ENCODE measurements around the gene TICAM2. TPM values are rescaled to one million over a fixed set of nuclear protein-coding genes. Genes with fewer than 3 reads are reported as not detected.

Gene TICAM2
- total RNA-seq, 1 experiment from 2014 or later: 0.24 TPM

- H3K4me1 Mint-ChIP-seq: peaks cover 5% of the 10 kb centered on the region in 2 experiments; a peak in 2 of 4 replicates
- Histone ChIP-seq H3K4me2 (ENCODE audit: insufficient read depth, insufficient read length, low read length) (no peak overlapping the region), H3K27ac (ENCODE audit: insufficient read length, low read depth, low read length) (no peak overlapping the region), H4K8ac (replicated peaks; ENCODE audit: insufficient read length, low read depth, low read length) (no peak overlapping the region), H2BK20ac (ENCODE audit: low read depth, low read length, poor library complexity, severe bottlenecking) (no peak overlapping the region), H2BK15ac (ENCODE audit: low read depth, low read length) (no peak overlapping the region), H3K23me2 (ENCODE audit: insufficient read length, low read depth, low read length, poor library complexity, severe bottlenecking) (no peaks in the 10 kb centered on the region), H3T11ph (ENCODE audit: low read length) (no peak overlapping the region), H2BK12ac (ENCODE audit: insufficient read length, low read depth, low read length) (no peak overlapping the region), H3K9me3 (ENCODE audit: control insufficient read depth, low read depth, low read length) (no peaks in the 10 kb centered on the region), H3K79me1 (ENCODE audit: insufficient read depth, low read depth, low read length, poor library complexity, severe bottlenecking) (no peaks in the 10 kb centered on the region), H3K23ac (ENCODE audit: insufficient read length, low read depth, low read length) (no peak overlapping the region), H3K56ac (ENCODE audit: insufficient read length, low read depth, low read length) (no peak overlapping the region), H3K4me1 (ENCODE audit: insufficient read depth, low read length) (no peaks in the 10 kb centered on the region; the same call in 1 of the 2 replicates), H2BK120ac (ENCODE audit: low read depth, low read length, poor library complexity, severe bottlenecking) (no peak overlapping the region), H3K9ac (ENCODE audit: extremely low read depth, insufficient read length, low read length) (no peak overlapping the region), H4K5ac (ENCODE audit: insufficient read length, low read depth, low read length) (no peak overlapping the region), H2AK5ac (ENCODE audit: insufficient read length, low read length) (no peak overlapping the region), H2BK5ac (ENCODE audit: insufficient read length, low read length) (no peak overlapping the region), H2AFZ (ENCODE audit: low read length) (no peak overlapping the region), H3K18ac (ENCODE audit: insufficient read length, low read depth, low read length) (no peak overlapping the region), H3K79me2 (ENCODE audit: insufficient read depth, low read length) (no peaks in the 10 kb centered on the region), H3K4ac (ENCODE audit: low read depth, low read length) (no peak overlapping the region), H4K20me1 (ENCODE audit: control insufficient read depth, insufficient read depth, insufficient read length) (no peaks in the 10 kb centered on the region), H3K14ac (ENCODE audit: insufficient read depth, low read length) (no peak overlapping the region), H4K91ac (ENCODE audit: insufficient read length, low read depth, low read length) (no peak overlapping the region), H3K27me3 (ENCODE audit: insufficient read depth, low read length) (no peaks in the 10 kb centered on the region)
- no peak for DNase-seq
- no peak overlapping the region for H3K27ac Mint-ChIP-seq
- no peak overlapping the region for H3K4me3 Mint-ChIP-seq
- no peaks in the 10 kb centered on the region for H3K36me3 Mint-ChIP-seq (ENCODE audit: insufficient read depth in 1 of 3, low read depth in 3 of 3)
- no peaks in the 10 kb centered on the region for H3K9me3 Mint-ChIP-seq
- WGBS (ENCODE audit: extremely low coverage, insufficient read length, low lambda C conversion rate): no CpG with 5 or more reads among the region's 1 CpG
- H3K27me3 Mint-ChIP-seq (ENCODE audit: low read depth): no peaks in the 10 kb centered on the region
- no peak for TF ChIP-seq CTCF (conservative IDR thresholded peaks at IDR 0.05)
Measured at GRCh38 chr5:115585265-115585664, 17.0 kb downstream of the TICAM2 start.

Data from H9 (cell line).